ENCODE data around the gene GPC5. TPM values are rescaled to one million over a fixed set of nuclear protein-coding genes. Genes with fewer than 3 reads are reported as not detected.

GPC5 gene
- total RNA-seq, 1 experiment from 2014 or later = not detected

- Mint-ChIP-seq H3K36me3 (ENCODE audit: insufficient read depth, unreplicated experiment) (no peaks in the 10 kb centered on the region), H3K27ac (ENCODE audit: unreplicated experiment) (no peak overlapping the region), H3K27me3 (ENCODE audit: unreplicated experiment) (no peaks in the 10 kb centered on the region), H3K4me3 (ENCODE audit: low read depth, unreplicated experiment) (no peak overlapping the region), H3K4me1 (ENCODE audit: low read depth, unreplicated experiment) (no peaks in the 10 kb centered on the region), H3K9me3 (ENCODE audit: low read depth, unreplicated experiment) (no peaks in the 10 kb centered on the region)
- CTCF ChIA-PET = interaction anchor here (0.7 kb wide), 1 partner anchor 1294 kb away, joined by 3 read pairs; no protein-coding TSS in a partner anchor
- no peak for DNase-seq
- no TSS peak for BruUV-seq (replicated peaks)
- TF ChIP-seq, protein P1, sequence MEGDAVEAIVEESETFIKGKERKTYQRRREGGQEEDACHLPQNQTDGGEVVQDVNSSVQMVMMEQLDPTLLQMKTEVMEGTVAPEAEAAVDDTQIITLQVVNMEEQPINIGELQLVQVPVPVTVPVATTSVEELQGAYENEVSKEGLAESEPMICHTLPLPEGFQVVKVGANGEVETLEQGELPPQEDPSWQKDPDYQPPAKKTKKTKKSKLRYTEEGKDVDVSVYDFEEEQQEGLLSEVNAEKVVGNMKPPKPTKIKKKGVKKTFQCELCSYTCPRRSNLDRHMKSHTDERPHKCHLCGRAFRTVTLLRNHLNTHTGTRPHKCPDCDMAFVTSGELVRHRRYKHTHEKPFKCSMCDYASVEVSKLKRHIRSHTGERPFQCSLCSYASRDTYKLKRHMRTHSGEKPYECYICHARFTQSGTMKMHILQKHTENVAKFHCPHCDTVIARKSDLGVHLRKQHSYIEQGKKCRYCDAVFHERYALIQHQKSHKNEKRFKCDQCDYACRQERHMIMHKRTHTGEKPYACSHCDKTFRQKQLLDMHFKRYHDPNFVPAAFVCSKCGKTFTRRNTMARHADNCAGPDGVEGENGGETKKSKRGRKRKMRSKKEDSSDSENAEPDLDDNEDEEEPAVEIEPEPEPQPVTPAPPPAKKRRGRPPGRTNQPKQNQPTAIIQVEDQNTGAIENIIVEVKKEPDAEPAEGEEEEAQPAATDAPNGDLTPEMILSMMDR (IDR thresholded peaks at IDR 0.05; ENCODE audit: unreplicated experiment) = no peak
- intact Hi-C loops (cut with micrococcal nuclease; ENCODE audit: unreplicated experiment) = no loop called here
Measured at GRCh38 chr13:91813253-91813652, 414.8 kb downstream of the GPC5 start.

- H3K27ac Mint-ChIP-seq (ENCODE audit: unreplicated experiment) = no peak overlapping the region
- DNase-seq = no peak
- no peak overlapping the region for H3K4me3 Mint-ChIP-seq (ENCODE audit: low read depth, unreplicated experiment)
- H3K36me3 Mint-ChIP-seq (ENCODE audit: insufficient read depth, unreplicated experiment) = no peaks in the 10 kb centered on the region
- TF ChIP-seq, protein P1 (IDR thresholded peaks at IDR 0.05; ENCODE audit: unreplicated experiment) = no peak
- H3K9me3 Mint-ChIP-seq (ENCODE audit: low read depth, unreplicated experiment) = no peaks in the 10 kb centered on the region
- H3K27me3 Mint-ChIP-seq (ENCODE audit: unreplicated experiment) = no peaks in the 10 kb centered on the region
- CTCF ChIA-PET = no interaction called here
- no peaks in the 10 kb centered on the region for H3K4me1 Mint-ChIP-seq (ENCODE audit: low read depth, unreplicated experiment)
- no TSS peak for BruUV-seq (replicated peaks)
- intact Hi-C loops (cut with micrococcal nuclease; ENCODE audit: unreplicated experiment) = no loop called here
Measured at GRCh38 chr13:91816263-91816807, 417.9 kb downstream of the GPC5 start.

DNA sequence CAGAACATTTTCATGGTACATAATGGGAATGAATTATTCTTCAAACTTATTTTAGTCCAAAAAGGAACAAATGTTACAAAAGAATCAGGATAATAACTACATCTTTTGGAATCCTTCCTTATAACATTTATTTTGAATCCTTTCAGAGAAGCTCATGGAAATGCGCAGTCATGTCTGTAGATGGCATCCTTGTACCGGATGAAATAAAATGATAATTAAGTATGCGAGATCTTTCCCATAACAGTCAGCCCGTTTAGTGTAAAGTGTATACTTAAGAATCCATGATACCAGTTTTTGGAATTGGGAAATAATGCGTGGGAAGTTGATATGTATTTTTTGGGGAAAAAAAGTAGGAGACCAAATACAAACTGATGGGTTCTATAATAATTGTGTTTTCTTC is 418.8 kb downstream of the GPC5 start:
- intact Hi-C loops (cut with micrococcal nuclease; ENCODE audit: unreplicated experiment) = no loop called here
- no TSS peak for BruUV-seq (replicated peaks)

GRCh38 chr13:91824416-91824815 is 426.0 kb downstream of the GPC5 start:
- H3K27me3 Mint-ChIP-seq (ENCODE audit: unreplicated experiment) = no peaks in the 10 kb centered on the region
- H3K4me1 Mint-ChIP-seq (ENCODE audit: low read depth, unreplicated experiment) = no peaks in the 10 kb centered on the region
- no peak overlapping the region for H3K4me3 Mint-ChIP-seq (ENCODE audit: low read depth, unreplicated experiment)
- intact Hi-C loops (cut with micrococcal nuclease; ENCODE audit: unreplicated experiment) = no loop called here
- no peaks in the 10 kb centered on the region for H3K9me3 Mint-ChIP-seq (ENCODE audit: low read depth, unreplicated experiment)
- DNase-seq = no peak
- TF ChIP-seq, protein P1 (IDR thresholded peaks at IDR 0.05; ENCODE audit: unreplicated experiment) = no peak
- H3K36me3 Mint-ChIP-seq (ENCODE audit: insufficient read depth, unreplicated experiment) = no peaks in the 10 kb centered on the region
- BruUV-seq (replicated peaks) = no TSS peak
- H3K27ac Mint-ChIP-seq (ENCODE audit: unreplicated experiment) = no peak overlapping the region
- CTCF ChIA-PET = no interaction called here

More for the DNA sequence above, 418.8 kb downstream of the GPC5 start:
- no peak overlapping the region for H3K27ac Mint-ChIP-seq (ENCODE audit: unreplicated experiment)
- TF ChIP-seq, protein P1 (IDR thresholded peaks at IDR 0.05; ENCODE audit: unreplicated experiment) = no peak
- no peak for DNase-seq
- H3K27me3 Mint-ChIP-seq (ENCODE audit: unreplicated experiment) = no peaks in the 10 kb centered on the region
- H3K4me1 Mint-ChIP-seq (ENCODE audit: low read depth, unreplicated experiment) = no peaks in the 10 kb centered on the region
- H3K4me3 Mint-ChIP-seq (ENCODE audit: low read depth, unreplicated experiment) = no peak overlapping the region
- CTCF ChIA-PET = no interaction called here
- H3K9me3 Mint-ChIP-seq (ENCODE audit: low read depth, unreplicated experiment) = no peaks in the 10 kb centered on the region
- H3K36me3 Mint-ChIP-seq (ENCODE audit: insufficient read depth, unreplicated experiment) = no peaks in the 10 kb centered on the region
